H9 (cell line): ENCODE data around the gene KIAA1328. TPM values are rescaled to one million over a fixed set of nuclear protein-coding genes. Genes with fewer than 3 reads are reported as not detected.

Source experiments
- DNase-seq: peaks from one replicate; pipeline ENCODE4 v3.0.0-alpha.2; 2017
- H2AFZ ChIP-seq: one replicate; pipeline ENCODE4 v1.6.1; 2013; ENCODE audit warnings: mild to moderate bottlenecking, low read length, control low read depth, moderate library complexity
- H2AK5ac ChIP-seq: 2 replicates; pipeline ENCODE4 v1.6.1; 2013; ENCODE audit warnings: low read length, control low read depth, mixed read lengths; ENCODE audit not compliant: insufficient read length
- H2BK120ac ChIP-seq: one replicate; pipeline ENCODE4 v1.6.1; 2013; ENCODE audit warnings: low read depth, mild to moderate bottlenecking, low read length, control low read depth, inconsistent platforms; ENCODE audit not compliant: poor library complexity, severe bottlenecking
- H2BK12ac ChIP-seq: 2 replicates; pipeline ENCODE4 v1.6.1; 2013; ENCODE audit warnings: low read length, control low read depth, mixed read lengths, low read depth; ENCODE audit not compliant: insufficient read length
- H2BK15ac ChIP-seq: 2 replicates; pipeline ENCODE4 v1.6.1; 2013; ENCODE audit warnings: low read depth, low read length, control low read depth
- H2BK20ac ChIP-seq: one replicate; pipeline ENCODE4 v1.6.1; 2013; ENCODE audit warnings: low read depth, mild to moderate bottlenecking, low read length, control low read depth, inconsistent platforms; ENCODE audit not compliant: poor library complexity, severe bottlenecking
- H2BK5ac ChIP-seq: 2 replicates; pipeline ENCODE4 v1.6.1; 2013; ENCODE audit warnings: low read length, control low read depth, mixed read lengths; ENCODE audit not compliant: insufficient read length
- H3K14ac ChIP-seq: 2 replicates; pipeline ENCODE4 v1.6.1; 2013; ENCODE audit warnings: low read length, control low read depth; ENCODE audit not compliant: insufficient read depth
- H3K18ac ChIP-seq: 2 replicates; pipeline ENCODE4 v1.6.1; 2013; ENCODE audit warnings: low read depth, mild to moderate bottlenecking, mixed read lengths, low read length, control low read depth; ENCODE audit not compliant: insufficient read length
- H3K23ac ChIP-seq: 2 replicates; pipeline ENCODE4 v1.6.1; 2013; ENCODE audit warnings: low read length, control low read depth, mixed read lengths, low read depth; ENCODE audit not compliant: insufficient read length
- H3K23me2 ChIP-seq: 2 replicates; pipeline ENCODE4 v1.6.1; 2013; ENCODE audit warnings: low read depth, mild to moderate bottlenecking, mixed read lengths, low read length, control low read depth; ENCODE audit not compliant: insufficient read length, poor library complexity, severe bottlenecking
- H3K27ac ChIP-seq: 2 replicates; pipeline ENCODE4 v1.5.1; 2013; ENCODE audit warnings: low read length, control low read depth, mixed read lengths, low read depth; ENCODE audit not compliant: insufficient read length
- H3K27me3 ChIP-seq: 2 replicates; pipeline ENCODE4 v1.6.1; 2013; ENCODE audit warnings: low read length, control low read depth, inconsistent platforms; ENCODE audit not compliant: insufficient read depth
- H3K4ac ChIP-seq: 2 replicates; pipeline ENCODE4 v1.6.1; 2013; ENCODE audit warnings: low read depth, mild to moderate bottlenecking, control low read depth, inconsistent platforms, low read length, moderate library complexity
- H3K4me1 ChIP-seq: 2 replicates; pipeline ENCODE4 v1.6.1; 2013; ENCODE audit warnings: low read length, control low read depth, inconsistent platforms; ENCODE audit not compliant: insufficient read depth
- H3K4me2 ChIP-seq: 2 replicates; pipeline ENCODE4 v1.6.1; 2013; ENCODE audit warnings: low read length, control low read depth, mixed read lengths; ENCODE audit not compliant: insufficient read length, insufficient read depth
- H3K56ac ChIP-seq: 2 replicates; pipeline ENCODE4 v1.6.1; 2013; ENCODE audit warnings: low read depth, mild to moderate bottlenecking, mixed read lengths, low read length, control low read depth; ENCODE audit not compliant: insufficient read length
- H3K79me1 ChIP-seq: 2 replicates; pipeline ENCODE4 v1.6.1; 2013; ENCODE audit warnings: low read depth, mild to moderate bottlenecking, moderate library complexity, low read length, control low read depth, inconsistent platforms; ENCODE audit not compliant: insufficient read depth, poor library complexity, severe bottlenecking
- H3K79me2 ChIP-seq: 2 replicates; pipeline ENCODE4 v1.6.1; 2013; ENCODE audit warnings: low read length, control low read depth, inconsistent platforms; ENCODE audit not compliant: insufficient read depth
- H3K9ac ChIP-seq: 2 replicates; pipeline ENCODE4 v1.6.1; 2013; ENCODE audit warnings: low read length, control low read depth, mixed read lengths; ENCODE audit not compliant: insufficient read length; ENCODE audit errors: extremely low read depth
- H3K9me3 ChIP-seq: one replicate; pipeline ENCODE4 v1.6.1; 2013; ENCODE audit warnings: low read depth, low read length, inconsistent platforms; ENCODE audit not compliant: control insufficient read depth
- H3T11ph ChIP-seq: one replicate; pipeline ENCODE4 v1.6.1; 2013; ENCODE audit warnings: mild to moderate bottlenecking, low read length, control low read depth, inconsistent platforms
- H4K20me1 ChIP-seq: one replicate; pipeline ENCODE4 v1.6.1; 2013; ENCODE audit not compliant: control insufficient read depth, insufficient read length, insufficient read depth
- H4K5ac ChIP-seq: 2 replicates; pipeline ENCODE4 v1.6.1; 2013; ENCODE audit warnings: low read depth, mild to moderate bottlenecking, mixed read lengths, low read length, control low read depth; ENCODE audit not compliant: insufficient read length
- H4K8ac ChIP-seq: replicated peaks from 2 replicates; pipeline ENCODE4 v1.6.1; 2013; ENCODE audit warnings: low read length, control low read depth, mixed read lengths, low read depth; ENCODE audit not compliant: insufficient read length
- H4K91ac ChIP-seq: 2 replicates; pipeline ENCODE4 v1.6.1; 2013; ENCODE audit warnings: low read depth, mild to moderate bottlenecking, moderate library complexity, mixed read lengths, low read length, control low read depth; ENCODE audit not compliant: insufficient read length
- H3K27ac Mint-ChIP-seq, 3 experiments: 2 replicates in 2 of 3; 3 replicates in 1 of 3; pipeline ENCODE4 v1.8.0; 2020 to 2021; ENCODE audit warnings: mixed read lengths in 3 of 3, mild to moderate bottlenecking in 1 of 3, moderate library complexity in 1 of 3
- H3K27me3 Mint-ChIP-seq: 2 replicates; pipeline ENCODE4 v1.8.0; 2021; ENCODE audit warnings: low read depth, mild to moderate bottlenecking, moderate library complexity, mixed read lengths
- H3K36me3 Mint-ChIP-seq, 3 experiments: 2 replicates in 2 of 3; 3 replicates in 1 of 3; pipeline ENCODE4 v1.8.0; 2020 to 2021; ENCODE audit warnings: low read depth in 3 of 3, mixed read lengths in 3 of 3; ENCODE audit not compliant: insufficient read depth in 1 of 3
- H3K4me1 Mint-ChIP-seq, 2 experiments: 2 replicates each; pipeline ENCODE4 v1.8.0; 2020; ENCODE audit warnings: mixed read lengths in 2 of 2
- H3K4me3 Mint-ChIP-seq, 2 experiments: 2 replicates in 1 of 2; 3 replicates in 1 of 2; pipeline ENCODE4 v1.8.0; 2020 to 2021; ENCODE audit warnings: mild to moderate bottlenecking in 2 of 2, mixed read lengths in 2 of 2, moderate library complexity in 1 of 2
- H3K9me3 Mint-ChIP-seq, 2 experiments: 2 replicates in 1 of 2; 3 replicates in 1 of 2; pipeline ENCODE4 v1.8.0; 2020; ENCODE audit warnings: mild to moderate bottlenecking in 2 of 2, mixed read lengths in 2 of 2, moderate library complexity in 1 of 2
- WGBS: extraction: QIAGEN DNeasy Blood & Tissue Kit; methylation state at CpG from one replicate; pipeline ENCODE4 v1.1.7; 2013; ENCODE audit warnings: missing lambda C conversion rate, low lambda C conversion rate, mixed read lengths; ENCODE audit not compliant: insufficient read length; ENCODE audit errors: extremely low coverage; 5-methylcytosine and 5-hydroxymethylcytosine counted together
- total RNA-seq: library from RNA; stranded (reverse); gene quantifications from 2 replicates; pipeline ENCODE4 v1.2.1, GENCODE V29; 2021
- TF ChIP-seq, protein P1 (sequence below): fragments of 200-600 bp; sonication (generic); conservative IDR thresholded peaks from 3 replicates; pipeline ENCODE4 v1.8.0; 2021; ENCODE audit warnings: antibody characterized with exemption, mild to moderate bottlenecking

Gene KIAA1328
- total RNA-seq, 1 experiment from 2014 or later: 4.9 TPM

DNA sequence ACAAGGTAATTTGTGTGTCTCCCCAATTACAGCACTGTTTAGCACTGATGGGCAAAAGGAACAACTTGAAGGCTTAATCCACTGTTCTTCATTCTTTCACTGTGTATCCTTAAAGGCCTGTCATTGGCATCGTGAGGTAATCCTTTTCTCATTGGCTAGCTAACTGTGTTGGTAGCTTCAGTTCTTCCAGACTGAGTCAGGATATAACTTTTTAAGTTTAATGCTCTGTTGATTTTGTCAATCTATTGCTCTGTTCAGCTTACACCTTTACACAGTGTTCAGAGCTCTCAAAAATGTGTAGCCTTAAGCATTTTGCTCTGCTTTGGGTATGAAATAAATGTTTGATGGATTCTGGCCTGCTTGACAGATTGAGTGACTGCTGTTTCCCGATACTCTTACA is 148.2 kb downstream of the KIAA1328 start:
- no CpG with 5 or more reads among the region's 2 CpGs for WGBS
- Mint-ChIP-seq H3K9me3 (no peaks in the 10 kb centered on the region), H3K36me3 (peaks cover 0 to 5% (median 0%) of the 10 kb centered on the region in 3 experiments; a peak in 3 of 7 replicates), H3K27ac (peak overlapping the region in 1 of 3 experiments; percentile 60; a peak in 1 of 7 replicates), H3K27me3 (no peaks in the 10 kb centered on the region), H3K4me1 (no peaks in the 10 kb centered on the region), H3K4me3 (no peak overlapping the region)
- no peak overlapping the region for H2BK15ac ChIP-seq
- H4K5ac ChIP-seq: no peak overlapping the region
- no peak overlapping the region for H3K23ac ChIP-seq
- H3K14ac ChIP-seq: no peak overlapping the region
- no peaks in the 10 kb centered on the region for H4K20me1 ChIP-seq
- no peak overlapping the region for H4K8ac ChIP-seq
- H3K79me1 ChIP-seq: no peaks in the 10 kb centered on the region
- no peaks in the 10 kb centered on the region for H3K9me3 ChIP-seq
- H4K91ac ChIP-seq: no peak overlapping the region
- H2BK120ac ChIP-seq: no peak overlapping the region
- no peak for DNase-seq
- H3K56ac ChIP-seq: no peak overlapping the region
- no peak overlapping the region for H3K4me2 ChIP-seq
- H3K4ac ChIP-seq: no peak overlapping the region
- no peak overlapping the region for H3K27ac ChIP-seq
- no peak overlapping the region for H2BK5ac ChIP-seq
- TF ChIP-seq, protein P1, sequence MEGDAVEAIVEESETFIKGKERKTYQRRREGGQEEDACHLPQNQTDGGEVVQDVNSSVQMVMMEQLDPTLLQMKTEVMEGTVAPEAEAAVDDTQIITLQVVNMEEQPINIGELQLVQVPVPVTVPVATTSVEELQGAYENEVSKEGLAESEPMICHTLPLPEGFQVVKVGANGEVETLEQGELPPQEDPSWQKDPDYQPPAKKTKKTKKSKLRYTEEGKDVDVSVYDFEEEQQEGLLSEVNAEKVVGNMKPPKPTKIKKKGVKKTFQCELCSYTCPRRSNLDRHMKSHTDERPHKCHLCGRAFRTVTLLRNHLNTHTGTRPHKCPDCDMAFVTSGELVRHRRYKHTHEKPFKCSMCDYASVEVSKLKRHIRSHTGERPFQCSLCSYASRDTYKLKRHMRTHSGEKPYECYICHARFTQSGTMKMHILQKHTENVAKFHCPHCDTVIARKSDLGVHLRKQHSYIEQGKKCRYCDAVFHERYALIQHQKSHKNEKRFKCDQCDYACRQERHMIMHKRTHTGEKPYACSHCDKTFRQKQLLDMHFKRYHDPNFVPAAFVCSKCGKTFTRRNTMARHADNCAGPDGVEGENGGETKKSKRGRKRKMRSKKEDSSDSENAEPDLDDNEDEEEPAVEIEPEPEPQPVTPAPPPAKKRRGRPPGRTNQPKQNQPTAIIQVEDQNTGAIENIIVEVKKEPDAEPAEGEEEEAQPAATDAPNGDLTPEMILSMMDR: no peak
- no peaks in the 10 kb centered on the region for H3K79me2 ChIP-seq
- no peak overlapping the region for H3K9ac ChIP-seq
- no peak overlapping the region for H2AFZ ChIP-seq
- no peak overlapping the region for H2BK20ac ChIP-seq
- H3K18ac ChIP-seq: no peak overlapping the region
- H3T11ph ChIP-seq: no peak overlapping the region
- no peaks in the 10 kb centered on the region for H3K27me3 ChIP-seq
- H3K23me2 ChIP-seq: no peaks in the 10 kb centered on the region
- H2BK12ac ChIP-seq: no peak overlapping the region
- H3K4me1 ChIP-seq: no peaks in the 10 kb centered on the region
- no peak overlapping the region for H2AK5ac ChIP-seq
